Loucy (cell line): Measurements from ENCODE around the gene PDX1.

Experiments used
- H2AFZ ChIP-seq: fragments of 200-600 bp; sonication (generic); 2 replicates; pipeline ENCODE4 v1.6.0; 2016; ENCODE audit warnings: antibody characterized with exemption, mild to moderate bottlenecking, low read length, moderate library complexity
- H3F3A ChIP-seq: fragments of 200-600 bp; 2 replicates; pipeline ENCODE4 v1.6.0; 2016; ENCODE audit warnings: antibody characterized with exemption, low read depth, mild to moderate bottlenecking
- H3K27me3 ChIP-seq: fragments of 200-600 bp; sonication (generic); 2 replicates; pipeline ENCODE4 v1.6.1; 2014; ENCODE audit warnings: low read length, mild to moderate bottlenecking; ENCODE audit not compliant: insufficient read depth, poor library complexity, severe bottlenecking
- H3K36me3 ChIP-seq: fragments of 200-600 bp; sonication (generic); 2 replicates; pipeline ENCODE4 v1.6.1; 2016; ENCODE audit warnings: low read length; ENCODE audit not compliant: insufficient read depth
- H3K4me1 ChIP-seq: fragments of 200-600 bp; sonication (generic); 2 replicates; pipeline ENCODE4 v1.5.1; 2014; ENCODE audit warnings: low read length, mild to moderate bottlenecking; ENCODE audit not compliant: insufficient read depth, poor library complexity, severe bottlenecking
- H3K4me2 ChIP-seq: fragments of 200-600 bp; sonication (generic); 2 replicates; pipeline ENCODE4 v1.6.0; 2014; ENCODE audit warnings: antibody characterized with exemption, low read length, low read depth, mild to moderate bottlenecking; ENCODE audit not compliant: poor library complexity, severe bottlenecking
- H3K4me3 ChIP-seq: fragments of 200-600 bp; sonication (generic); 2 replicates; pipeline ENCODE4 v1.5.1; 2014; ENCODE audit warnings: low read length, mild to moderate bottlenecking, mixed read lengths; ENCODE audit not compliant: poor library complexity, severe bottlenecking
- H3K79me2 ChIP-seq: fragments of 200-600 bp; sonication (generic); 2 replicates; pipeline ENCODE4 v1.6.1; 2014; ENCODE audit warnings: low read length; ENCODE audit not compliant: insufficient read depth
- H3K9ac ChIP-seq: fragments of 200-600 bp; sonication (generic); 2 replicates; pipeline ENCODE4 v1.6.0; 2014; ENCODE audit warnings: mild to moderate bottlenecking, low read depth, low read length, moderate library complexity; ENCODE audit not compliant: poor library complexity, severe bottlenecking
- H3K9me2 ChIP-seq: fragments of 200-600 bp; sonication (generic); replicated peaks from 2 replicates; pipeline ENCODE4 v1.6.1; 2016; ENCODE audit warnings: low read depth, low read length, mixed read lengths
- H3K9me3 ChIP-seq: fragments of 200-600 bp; sonication (generic); 2 replicates; pipeline ENCODE4 v1.6.1; 2014; ENCODE audit warnings: mild to moderate bottlenecking, antibody characterized with exemption, low read length, low read depth; ENCODE audit not compliant: insufficient read depth
- H4K20me1 ChIP-seq: fragments of 200-600 bp; sonication (generic); 2 replicates; pipeline ENCODE4 v1.6.0; 2014; ENCODE audit warnings: antibody characterized with exemption, low read length, mild to moderate bottlenecking; ENCODE audit not compliant: insufficient read depth, poor library complexity, severe bottlenecking
- CTCF ChIP-seq: fragments of 200-600 bp; sonication (generic); conservative IDR thresholded peaks from 2 replicates; pipeline ENCODE4 v1.5.1; 2014; ENCODE audit warnings: mild to moderate bottlenecking, antibody characterized with exemption, low read length
- EZH2phosphoT487 ChIP-seq: fragments of 200-600 bp; IDR thresholded peaks from 2 replicates; pipeline ENCODE4 v1.6.1; 2018; ENCODE audit warnings: antibody characterized with exemption, mild to moderate bottlenecking, moderate library complexity, borderline replicate concordance

The PDX1 gene

GRCh38 chr13:27926644-27927434 lies 7.0 kb downstream of the PDX1 start:
- Histone ChIP-seq H3K4me1 (no peaks in the 10 kb centered on the region), H3K4me3 (no peak overlapping the region), H2AFZ (no peak overlapping the region), H3K9me2 (no peaks in the 10 kb centered on the region), H3K4me2 (no peak overlapping the region), H3K9me3 (no peaks in the 10 kb centered on the region), H3K36me3 (no peaks in the 10 kb centered on the region), H3K79me2 (no peaks in the 10 kb centered on the region), H4K20me1 (no peaks in the 10 kb centered on the region), H3K27me3 (no peaks in the 10 kb centered on the region), H3F3A (no peaks in the 10 kb centered on the region), H3K9ac (no peak overlapping the region)
- TF ChIP-seq CTCF (no peak), EZH2phosphoT487 (no peak)

- no peak overlapping the region for H2AFZ ChIP-seq
- no peak overlapping the region for H3K4me2 ChIP-seq
- H3K9me3 ChIP-seq: no peaks in the 10 kb centered on the region
- no peaks in the 10 kb centered on the region for H3K9me2 ChIP-seq
- TF ChIP-seq CTCF: no peak
- TF ChIP-seq EZH2phosphoT487: no peak
- no peaks in the 10 kb centered on the region for H3K27me3 ChIP-seq
- H3K4me1 ChIP-seq: no peaks in the 10 kb centered on the region
- no peaks in the 10 kb centered on the region for H3K36me3 ChIP-seq
- H3K9ac ChIP-seq: no peak overlapping the region
- no peaks in the 10 kb centered on the region for H3K79me2 ChIP-seq
- no peaks in the 10 kb centered on the region for H4K20me1 ChIP-seq
- H3K4me3 ChIP-seq: no peak overlapping the region
- H3F3A ChIP-seq: no peaks in the 10 kb centered on the region
Measured at GRCh38 chr13:27927444-27928352, 7.9 kb downstream of the PDX1 start.

GRCh38 chr13:27928353-27928804 lies 8.6 kb downstream of the PDX1 start:
- no peaks in the 10 kb centered on the region for H3K27me3 ChIP-seq
- no peaks in the 10 kb centered on the region for H3F3A ChIP-seq
- no peaks in the 10 kb centered on the region for H4K20me1 ChIP-seq
- no peaks in the 10 kb centered on the region for H3K9me2 ChIP-seq
- no peak overlapping the region for H2AFZ ChIP-seq
- H3K4me1 ChIP-seq: no peaks in the 10 kb centered on the region
- H3K4me2 ChIP-seq: no peak overlapping the region
- H3K36me3 ChIP-seq: no peaks in the 10 kb centered on the region
- H3K9me3 ChIP-seq: no peaks in the 10 kb centered on the region
- TF ChIP-seq EZH2phosphoT487 (no peak), CTCF (no peak)
- no peak overlapping the region for H3K9ac ChIP-seq
- H3K79me2 ChIP-seq: no peaks in the 10 kb centered on the region
- H3K4me3 ChIP-seq: no peak overlapping the region
